ENCODE measurements around the gene ALG9.

The ALG9 gene

DNA sequence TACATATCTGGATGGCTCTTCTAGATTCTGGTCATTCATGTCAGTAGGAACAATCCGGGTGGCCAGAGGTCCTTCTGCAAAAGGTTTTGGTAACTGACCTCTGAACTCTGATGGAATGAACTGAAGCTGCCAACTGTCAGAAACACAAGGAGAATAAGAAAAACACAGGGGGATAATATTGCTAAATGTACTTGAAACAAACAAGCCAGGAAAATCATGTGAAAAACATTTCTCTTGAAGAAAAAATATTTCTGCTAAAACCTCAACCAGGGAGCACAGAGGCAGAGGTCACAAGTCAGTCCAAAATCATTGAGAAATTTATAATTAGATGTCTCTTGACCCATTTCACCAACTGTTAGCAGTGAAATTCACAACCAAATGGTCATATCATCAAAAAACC lies 35.2 kb downstream of the ALG9 start:
- no peak for DNase-seq (ENCODE audit: low read depth, low spot score)

DNA sequence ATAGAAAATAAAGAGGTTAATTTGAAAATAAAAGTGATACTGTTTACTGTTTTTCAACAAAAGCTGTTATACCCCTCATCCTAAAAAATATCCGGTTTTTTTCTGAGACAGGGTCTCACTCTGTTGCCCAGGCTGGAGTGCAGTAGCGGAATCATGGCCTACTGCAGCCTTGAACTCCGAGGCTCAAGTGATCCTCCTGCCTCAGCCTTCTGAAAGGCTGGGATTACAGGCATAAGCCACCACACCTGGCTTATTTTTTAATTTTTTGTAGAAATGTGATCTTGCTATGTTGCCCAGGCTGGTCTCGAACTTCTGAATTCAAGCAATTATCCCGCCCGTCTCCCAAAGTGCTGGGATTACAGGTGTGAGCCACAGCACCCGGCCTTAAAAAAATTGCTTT lies 35.7 kb downstream of the ALG9 start:
- DNase-seq (ENCODE audit: low read depth, low spot score), result no peak

DNA sequence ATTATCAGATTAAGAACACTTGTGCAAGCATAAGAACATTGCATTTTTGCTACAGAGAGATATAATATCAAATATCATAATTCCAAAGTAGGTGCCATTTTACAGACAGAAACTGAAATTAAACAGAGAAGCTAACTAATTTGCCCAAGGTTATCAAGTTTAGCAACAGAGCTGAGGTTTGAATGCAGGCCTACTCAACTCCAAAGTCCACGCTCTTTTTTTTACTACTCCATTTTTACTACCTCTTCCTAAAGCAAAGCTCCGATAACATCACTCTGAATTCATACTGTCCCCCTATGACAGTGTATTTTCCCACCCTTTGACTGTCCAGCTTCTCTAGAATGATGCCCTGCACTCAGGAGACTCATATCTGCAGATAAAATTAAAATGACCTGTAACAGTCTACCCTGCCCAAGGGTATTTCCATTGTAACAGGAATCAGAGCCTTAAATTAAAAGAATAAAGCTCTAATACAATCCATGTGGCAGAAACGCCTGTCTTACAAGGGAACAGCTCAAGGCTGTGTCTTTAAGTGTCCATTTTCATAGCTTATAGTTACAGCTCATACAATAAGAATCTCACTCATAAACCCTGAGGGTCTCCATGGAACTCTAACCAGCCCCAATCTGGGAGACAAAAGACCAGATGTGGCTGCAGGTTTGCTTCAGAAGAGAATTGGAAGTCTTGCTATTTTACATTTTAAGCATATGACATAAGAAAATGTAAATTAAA lies 36.8 kb downstream of the ALG9 start:
- no peak for DNase-seq (ENCODE audit: low read depth, low spot score)

DNA sequence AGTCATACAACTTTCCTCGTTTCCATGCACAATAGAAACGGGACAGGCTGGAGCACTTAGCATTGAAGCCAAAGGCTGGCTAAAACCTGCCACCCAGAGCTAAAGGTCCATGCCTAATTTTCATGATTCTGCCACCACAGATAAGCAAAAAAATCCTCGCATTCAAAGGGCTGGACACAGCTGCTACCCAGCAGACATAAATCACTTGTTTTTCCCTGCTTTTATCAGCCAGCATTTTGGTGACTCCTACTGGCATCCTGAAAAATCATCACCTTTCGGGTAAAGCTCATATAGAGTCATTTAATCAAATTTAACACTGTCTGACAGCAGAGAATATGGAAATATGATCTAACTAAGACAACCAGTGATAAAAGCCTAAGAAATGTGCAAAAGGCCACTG lies 37.9 kb downstream of the ALG9 start:
- DNase-seq (ENCODE audit: low read depth, low spot score), result no peak

DNA sequence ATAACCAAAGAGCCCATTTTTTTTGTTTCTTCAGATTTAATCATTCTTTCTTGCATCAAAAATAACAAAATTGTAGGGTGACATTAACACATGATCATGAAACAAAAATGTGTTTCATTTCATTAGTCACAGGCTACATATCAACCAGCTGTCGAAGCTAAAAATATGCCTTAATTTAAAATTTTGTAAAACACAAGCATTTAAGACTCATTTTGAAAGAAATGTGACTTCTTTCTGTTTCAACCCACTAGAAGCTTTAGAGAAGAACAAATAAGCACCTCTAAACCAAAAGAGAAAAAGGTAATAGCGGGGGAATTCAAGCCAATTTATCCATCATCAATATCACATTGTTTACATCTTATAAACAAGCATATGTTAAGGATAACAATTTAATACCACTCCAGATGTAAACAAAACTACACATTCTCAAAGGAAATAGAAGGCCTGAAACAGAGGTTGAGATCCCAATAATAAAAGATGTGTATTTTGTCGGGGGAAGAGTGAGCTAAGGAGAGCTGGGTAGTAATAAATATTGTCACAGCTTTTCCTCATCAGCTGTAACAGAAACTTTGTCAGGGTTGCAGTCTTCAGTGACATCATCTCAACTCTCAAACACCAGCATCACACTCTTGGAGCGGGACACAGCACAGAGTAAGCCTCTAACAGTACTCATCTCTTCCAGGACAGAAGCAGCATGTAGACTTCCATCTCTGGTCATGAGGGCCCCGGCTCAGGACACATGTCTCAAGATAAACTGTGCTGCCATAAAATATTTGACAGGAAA lies 42.0 kb downstream of the ALG9 start:
- no peak for DNase-seq (ENCODE audit: low read depth, low spot score)

DNA sequence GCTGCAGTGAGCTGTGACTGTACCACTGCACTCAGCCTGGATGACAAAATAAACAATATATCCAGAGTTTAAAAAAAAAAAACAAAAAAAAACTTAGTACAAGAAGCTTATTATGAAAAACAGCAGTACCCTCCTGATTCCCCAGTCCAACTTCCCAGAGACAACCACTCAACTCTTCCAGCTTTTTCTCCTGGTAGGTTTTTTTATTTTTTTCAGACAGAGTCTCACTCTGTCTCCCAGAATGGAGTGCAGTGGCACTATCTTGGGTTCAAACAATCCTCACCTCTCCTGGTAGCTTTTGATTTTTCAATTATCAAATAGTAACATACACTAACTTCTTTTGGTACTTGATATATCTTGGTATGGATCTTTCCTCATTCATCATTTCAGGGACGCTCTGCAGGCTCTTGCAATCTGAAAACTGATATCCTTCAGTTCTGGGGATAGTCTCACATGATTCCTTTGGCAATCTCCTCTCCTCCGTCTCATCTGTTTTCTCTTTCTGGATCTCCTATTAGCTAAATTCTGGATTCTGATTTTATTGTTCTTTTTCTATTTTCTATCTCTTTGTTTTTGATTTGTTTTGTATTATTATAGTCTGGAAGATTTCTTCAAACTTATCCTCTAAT lies 44.9 kb downstream of the ALG9 start:
- no peak for DNase-seq (ENCODE audit: low read depth, low spot score)

DNA sequence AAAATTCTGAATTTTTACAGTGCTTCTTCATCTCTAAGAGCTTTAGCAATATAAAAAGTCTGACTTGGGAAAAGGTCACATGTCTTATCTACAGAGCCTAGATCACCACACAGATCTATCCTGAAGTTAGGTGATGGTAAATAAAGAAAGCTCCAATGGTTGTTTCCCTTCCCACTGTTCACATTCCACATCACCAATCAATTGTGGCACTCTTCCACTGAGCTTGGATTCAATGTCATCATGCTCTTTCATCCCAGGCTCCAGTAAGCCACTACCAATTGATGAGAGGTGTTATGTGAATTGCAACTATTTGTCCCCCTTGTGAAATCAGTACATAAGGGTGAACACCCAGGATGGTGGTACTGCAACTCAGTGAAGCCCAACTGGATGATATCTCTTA lies 47.8 kb downstream of the ALG9 start:
- no peak for DNase-seq (ENCODE audit: low read depth, low spot score)

DNA sequence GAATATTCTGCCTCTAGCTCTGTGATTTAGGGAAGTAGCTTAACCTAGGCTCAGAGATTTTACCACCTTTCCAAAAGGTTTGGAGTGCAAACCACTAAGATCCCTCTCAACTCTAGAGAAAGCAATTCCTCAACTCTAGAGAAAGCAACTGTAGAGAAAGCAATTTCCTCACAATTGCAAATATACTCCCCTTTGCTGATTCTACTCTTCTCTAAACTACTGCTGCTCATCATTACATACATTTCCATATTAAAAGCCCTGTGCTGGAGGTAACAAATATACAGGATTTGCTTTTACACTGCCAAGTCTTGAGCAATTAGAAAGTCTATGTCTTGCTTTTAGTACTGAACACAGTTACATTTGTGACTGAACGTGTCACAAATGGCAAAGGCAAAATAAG lies 48.2 kb downstream of the ALG9 start:
- no peak for DNase-seq (ENCODE audit: low read depth, low spot score)

DNA sequence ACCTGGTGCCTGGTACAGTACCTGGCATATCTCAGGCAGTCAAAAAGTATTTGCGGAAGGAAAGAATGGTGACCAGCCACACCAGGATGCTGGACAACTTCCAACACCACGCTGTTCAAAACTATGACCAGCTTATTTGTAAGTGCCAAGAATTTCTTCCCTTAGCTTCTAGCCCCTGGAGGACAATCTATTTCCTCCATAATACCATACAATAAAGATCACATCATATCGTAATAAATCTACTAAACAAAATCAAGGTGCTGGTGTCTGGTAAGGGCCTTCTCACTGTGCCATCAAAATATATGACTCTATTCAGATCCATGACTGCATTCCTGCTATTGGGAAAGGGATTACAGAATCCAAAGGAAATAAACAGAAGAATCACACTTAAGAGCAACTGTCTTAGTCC lies 51.5 kb downstream of the ALG9 start:
- peak; percentile 12 for DNase-seq (ENCODE audit: low read depth, low spot score)

DNA sequence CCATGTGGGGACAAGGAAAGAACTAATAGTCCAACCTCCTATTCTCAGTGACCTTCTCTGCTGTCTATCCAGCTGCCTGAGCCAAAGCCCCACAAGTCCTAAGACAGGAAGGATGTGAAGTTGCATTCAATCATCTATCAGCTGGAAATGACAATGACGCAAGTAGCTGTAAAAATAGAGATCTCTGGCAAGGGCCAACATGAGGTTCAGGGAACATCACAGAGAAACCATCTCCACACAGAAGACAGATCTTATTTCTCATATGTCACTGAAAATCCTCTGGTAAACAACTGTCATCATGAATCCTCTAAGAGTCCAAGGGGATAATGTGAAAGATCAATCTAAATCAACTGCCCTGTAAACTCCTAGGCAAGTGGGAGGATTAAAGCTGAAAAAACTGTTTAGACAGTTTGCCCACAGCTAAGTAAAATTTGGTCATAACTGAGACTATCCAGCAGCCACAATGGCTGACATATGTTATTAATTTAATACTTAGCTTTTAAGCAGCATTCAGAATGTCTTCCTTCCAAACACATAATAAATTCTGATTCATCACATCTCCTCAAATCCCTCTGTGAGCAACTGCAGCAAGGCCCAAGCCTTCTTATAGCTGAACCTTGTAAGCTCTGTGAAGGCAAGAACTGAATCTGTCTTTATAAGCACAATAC lies 52.1 kb downstream of the ALG9 start:
- DNase-seq (ENCODE audit: low read depth, low spot score), result peak; percentile 65

DNA sequence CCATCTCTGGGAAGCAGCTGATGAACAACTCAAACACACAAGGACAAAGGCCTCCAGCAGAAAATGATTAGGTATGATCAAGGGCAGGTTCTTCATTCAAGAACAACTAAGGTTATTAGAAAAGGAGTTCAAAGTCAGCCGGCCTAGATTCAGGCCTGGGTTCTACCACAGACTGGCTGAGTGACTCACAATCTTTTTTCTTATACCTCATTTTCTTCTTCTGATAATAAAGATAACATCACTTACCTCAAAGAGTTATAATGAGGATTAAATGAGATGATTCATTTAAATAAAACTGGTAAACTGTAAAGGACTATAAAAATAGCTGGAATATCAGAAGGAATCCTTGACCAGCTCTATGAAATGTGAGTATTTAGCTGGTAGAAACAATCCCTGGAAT lies 55.9 kb downstream of the ALG9 start:
- no peak for DNase-seq (ENCODE audit: low read depth, low spot score)

DNA sequence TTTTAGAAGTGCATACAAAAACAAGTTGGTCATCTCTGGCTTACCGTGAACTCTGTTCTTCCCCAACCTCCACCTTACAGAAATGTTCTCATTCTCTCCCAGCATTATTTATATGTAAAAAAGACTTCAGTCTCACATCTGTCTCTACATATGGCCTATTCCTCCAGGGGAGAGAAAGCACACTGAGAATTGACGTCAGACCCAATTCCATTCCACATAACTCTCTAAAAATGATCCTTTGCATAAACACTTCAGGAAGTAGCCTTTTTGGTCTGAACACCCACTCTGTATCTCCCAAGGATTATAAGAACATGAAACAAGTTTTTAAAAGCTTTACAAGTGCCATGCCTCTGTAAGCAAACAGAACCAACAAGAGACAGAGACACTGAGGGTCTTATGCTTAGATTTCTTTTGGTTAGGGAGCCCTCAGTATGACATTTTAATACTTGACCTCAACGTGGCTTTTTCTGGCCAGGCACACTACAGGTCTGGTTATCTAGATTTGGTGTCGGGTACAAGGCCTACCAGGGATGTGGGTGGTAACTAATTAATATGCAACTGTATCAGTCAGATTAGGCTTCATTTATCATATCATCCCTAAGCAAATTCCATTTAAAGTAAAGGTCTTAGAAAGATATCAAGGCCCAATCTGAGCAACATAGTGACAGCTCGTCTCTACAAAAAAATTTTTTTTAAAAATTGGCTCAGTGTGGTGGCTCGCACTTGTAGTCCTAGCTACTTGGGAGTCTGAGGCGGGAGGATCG lies 56.6 kb downstream of the ALG9 start:
- DNase-seq (ENCODE audit: low read depth, low spot score), result peak; percentile 85

DNA sequence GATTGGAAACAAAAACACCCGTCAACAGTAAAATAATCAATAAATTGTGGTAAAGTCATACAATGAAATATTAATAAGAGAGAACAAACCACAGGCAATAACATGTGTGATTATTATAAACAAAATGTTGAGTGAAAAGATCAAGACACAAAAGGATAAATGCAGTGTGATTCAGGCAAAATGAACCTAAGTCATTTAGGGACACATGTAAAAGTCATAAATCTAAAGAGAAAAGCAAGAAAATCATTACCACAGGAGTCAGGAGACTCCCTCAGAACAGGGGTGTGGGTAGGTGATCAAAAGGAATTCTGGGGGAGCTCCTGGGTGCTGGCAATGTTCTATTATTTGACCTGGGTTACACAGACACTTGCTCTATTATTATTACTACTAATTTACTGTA lies 57.3 kb downstream of the ALG9 start:
- no peak for DNase-seq (ENCODE audit: low read depth, low spot score)

DNA sequence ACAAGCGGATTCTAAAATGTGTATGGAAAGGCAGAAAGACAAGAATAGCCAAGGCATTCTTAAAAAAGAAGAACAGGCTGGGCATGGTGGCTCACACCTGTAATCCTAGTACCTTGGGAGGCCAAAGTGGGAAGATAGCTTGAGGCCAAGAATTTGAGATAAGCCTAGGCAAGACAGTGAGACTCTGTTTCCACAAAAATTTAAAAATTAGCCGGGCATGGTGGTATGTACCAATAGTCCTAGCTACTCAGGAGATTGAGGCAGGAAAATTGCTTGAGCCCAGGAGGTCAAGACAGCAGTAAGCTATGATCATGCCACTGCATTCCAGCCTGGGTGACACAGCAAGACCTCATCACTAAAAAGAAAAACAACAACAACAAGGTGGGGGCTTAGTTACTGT lies 59.2 kb downstream of the ALG9 start:
- DNase-seq (ENCODE audit: low read depth, low spot score), result no peak

DNA sequence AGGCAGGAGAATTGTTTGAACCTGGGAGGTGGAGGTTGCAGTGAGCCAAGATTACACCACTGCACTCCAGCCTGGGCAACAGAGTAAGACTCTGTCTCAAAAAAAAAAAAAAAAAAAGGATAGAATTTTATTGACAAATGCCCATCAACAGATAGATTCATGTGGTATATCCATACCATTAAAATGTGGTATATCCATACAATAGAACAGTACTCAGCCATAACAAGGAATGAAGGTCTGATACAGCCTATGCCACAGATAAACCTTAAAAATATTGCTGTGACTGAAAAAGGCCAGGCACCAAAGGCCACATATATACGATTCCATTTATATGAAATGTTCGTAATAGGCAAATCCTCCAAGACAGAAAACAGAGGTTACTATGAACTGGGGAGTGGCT lies 59.9 kb downstream of the ALG9 start:
- DNase-seq (ENCODE audit: low read depth, low spot score), result no peak

DNA sequence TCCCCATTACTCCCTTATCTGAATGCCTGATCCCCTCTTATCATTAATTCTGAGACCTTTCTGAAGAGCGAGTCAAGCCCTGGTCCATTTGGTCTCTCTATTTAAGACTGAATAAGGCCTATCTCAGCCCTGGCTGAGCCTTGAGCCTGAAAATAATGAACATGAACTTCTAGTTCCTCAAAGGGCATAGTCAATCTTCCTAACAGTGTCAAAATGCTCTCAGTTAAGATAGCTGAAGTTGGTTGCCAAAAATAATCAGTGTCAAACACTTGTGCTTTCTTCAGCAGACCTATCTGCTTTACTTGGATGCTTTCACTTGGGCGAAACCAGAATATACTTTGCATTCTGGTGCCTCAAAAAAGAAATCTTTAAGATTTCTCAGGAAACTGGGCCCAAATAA lies 62.5 kb downstream of the ALG9 start:
- no peak for DNase-seq (ENCODE audit: low read depth, low spot score)

DNA sequence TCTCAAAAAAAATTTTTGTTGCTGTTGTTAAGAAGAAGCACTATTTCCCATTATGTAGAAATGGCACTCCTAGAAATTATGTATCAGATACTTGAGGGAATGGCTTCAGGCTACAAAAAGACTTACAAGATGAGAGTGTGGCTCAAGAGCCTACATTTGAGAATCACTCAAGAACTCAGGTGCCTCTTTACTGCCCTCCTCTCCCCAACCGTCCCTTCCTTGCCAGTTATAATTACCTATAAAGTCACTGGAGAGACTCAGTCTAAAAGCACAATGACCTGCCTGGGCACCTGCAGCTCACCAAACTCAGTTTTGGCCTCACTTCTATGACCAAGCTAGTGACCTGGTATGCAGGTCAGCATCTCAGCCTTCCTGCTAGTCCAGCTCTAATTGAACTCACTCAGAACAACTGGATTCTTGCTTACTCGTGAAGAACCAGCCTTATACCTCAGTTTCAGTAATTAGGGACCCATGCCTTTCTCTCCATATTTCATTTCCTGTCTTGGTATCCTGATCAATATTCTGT lies 63.3 kb downstream of the ALG9 start:
- DNase-seq (ENCODE audit: low read depth, low spot score), result no peak

DNA sequence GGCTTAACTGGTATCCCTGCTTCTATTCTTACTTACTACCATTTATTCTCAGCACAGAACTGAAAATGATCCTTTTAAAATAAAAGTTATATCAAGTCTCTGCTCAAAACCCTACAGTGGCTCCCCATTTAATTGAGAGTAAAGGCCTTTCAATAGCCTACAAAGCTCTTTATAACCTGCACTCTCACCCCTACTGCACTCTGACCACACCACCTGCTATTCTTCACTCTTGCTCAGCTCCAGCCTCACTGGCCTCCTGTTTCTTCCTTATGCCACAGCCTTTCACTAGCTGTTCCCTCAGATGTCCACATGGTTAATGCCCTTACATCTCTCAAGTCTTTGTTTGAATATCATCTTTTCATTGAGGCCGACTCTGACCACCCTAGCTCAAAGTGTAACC lies 64.3 kb downstream of the ALG9 start:
- no peak for DNase-seq (ENCODE audit: low read depth, low spot score)

DNA sequence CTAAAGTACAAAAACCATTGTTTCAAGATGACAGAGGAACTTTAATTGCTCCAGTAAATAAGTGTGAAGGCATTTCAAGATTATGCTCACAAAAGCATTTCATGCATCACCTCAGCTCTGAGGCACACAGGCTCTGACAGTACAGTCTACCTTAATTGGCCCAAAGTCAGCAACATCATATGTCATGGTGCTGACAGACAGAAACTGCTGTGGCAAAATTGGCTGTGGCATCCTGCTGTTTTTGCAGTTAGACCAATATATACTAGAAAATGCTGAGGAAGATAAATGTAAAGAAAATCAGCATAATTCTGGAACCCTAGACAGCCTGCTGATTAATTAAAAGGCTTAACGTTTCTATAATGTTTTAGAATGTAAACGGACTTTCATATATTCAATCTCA lies 70.2 kb downstream of the ALG9 start:
- DNase-seq (ENCODE audit: low read depth, low spot score), result no peak

DNA sequence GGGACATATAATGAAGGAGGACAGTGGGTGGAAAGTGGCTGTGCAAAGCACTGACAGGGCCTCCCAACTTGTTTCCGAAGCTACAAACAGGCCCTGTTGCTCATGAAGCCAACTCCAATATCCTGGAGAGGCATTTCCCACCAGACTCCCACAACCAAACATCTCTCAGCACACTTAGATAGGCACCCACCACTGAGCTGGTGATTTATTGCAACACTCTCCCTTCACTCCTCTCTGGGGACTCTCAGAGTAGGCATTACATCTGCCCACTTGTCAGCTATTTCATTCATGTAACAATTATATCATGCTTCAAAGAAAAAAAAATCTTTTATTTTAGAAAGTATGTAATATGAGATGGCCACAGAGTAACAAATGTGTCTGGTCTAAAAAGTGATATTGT lies 73.1 kb downstream of the ALG9 start:
- no peak for DNase-seq (ENCODE audit: low read depth, low spot score)

DNA sequence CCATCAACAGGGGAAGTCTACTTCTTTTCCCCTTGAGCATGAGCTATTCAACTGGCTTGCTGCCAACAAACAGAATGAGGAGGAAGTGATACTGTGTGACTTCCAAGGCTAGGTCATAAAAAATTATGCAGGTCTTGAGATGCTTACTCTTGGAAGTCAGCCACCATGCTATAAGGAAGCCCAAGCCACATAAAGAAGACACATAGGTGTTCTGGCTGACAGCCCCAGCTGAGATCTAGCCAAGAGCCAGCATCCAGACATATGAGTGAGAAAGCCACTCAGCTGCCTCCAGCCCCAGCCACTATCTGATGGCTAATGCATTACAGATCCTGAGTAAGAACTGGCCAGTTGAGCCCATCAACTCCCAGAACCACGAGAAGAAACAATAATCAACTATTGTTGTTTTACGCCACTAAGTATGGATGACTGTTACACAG lies 74.2 kb downstream of the ALG9 start:
- DNase-seq (ENCODE audit: low read depth, low spot score), result no peak

All from brain pericyte (primary cell).